ENCODE measurements around the gene ARMC3.
"Not testable (repeated sequence)": the region's sequence is repeated elsewhere in the genome, so short reads cannot be mapped to it uniquely, and the experiment has no call there.

The ARMC3 gene

GRCh38 chr10:22929053-22929452 lies 1.2 kb downstream of the ARMC3 start:
- DNase-seq: not testable (repeated sequence)

- peak; percentile 8 for DNase-seq
These were observed 4.1 kb downstream of the ARMC3 start for GRCh38 chr10:22931948-22932347.

DNA sequence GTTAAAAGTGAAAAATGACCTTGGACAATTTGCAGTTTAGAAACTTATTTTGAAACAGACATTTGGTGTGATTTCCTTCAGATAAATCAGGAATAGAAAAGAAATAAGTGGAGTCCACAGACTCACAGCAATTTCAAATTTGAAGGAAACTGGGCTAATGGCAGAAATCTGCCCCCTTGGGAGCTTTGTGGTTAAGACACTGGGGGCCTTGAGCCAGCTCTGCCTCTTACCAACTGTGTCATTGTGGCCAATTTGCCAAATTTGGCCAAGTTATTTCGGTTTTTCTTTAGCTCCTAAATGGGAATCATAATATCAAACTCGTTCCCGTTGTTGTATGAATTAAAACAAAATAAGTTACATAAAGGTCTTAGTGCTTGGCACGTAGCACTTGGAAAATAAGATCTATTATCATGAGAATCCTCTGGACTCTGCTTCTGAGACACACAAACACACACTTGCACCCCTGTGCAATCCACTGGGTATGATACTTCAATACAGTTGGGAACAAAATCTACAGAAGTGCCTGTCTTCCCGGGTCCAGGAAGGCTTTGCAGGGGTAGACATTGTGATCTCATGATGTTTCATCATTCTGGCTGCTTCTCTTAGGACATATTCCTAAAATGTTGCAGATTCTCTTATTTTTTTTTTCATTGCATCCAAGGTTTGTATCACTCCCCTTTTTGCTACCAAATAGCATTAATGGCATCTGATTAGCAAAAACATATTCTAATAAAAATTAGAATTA lies 4.9 kb downstream of the ARMC3 start:
- no peak for DNase-seq

DNA sequence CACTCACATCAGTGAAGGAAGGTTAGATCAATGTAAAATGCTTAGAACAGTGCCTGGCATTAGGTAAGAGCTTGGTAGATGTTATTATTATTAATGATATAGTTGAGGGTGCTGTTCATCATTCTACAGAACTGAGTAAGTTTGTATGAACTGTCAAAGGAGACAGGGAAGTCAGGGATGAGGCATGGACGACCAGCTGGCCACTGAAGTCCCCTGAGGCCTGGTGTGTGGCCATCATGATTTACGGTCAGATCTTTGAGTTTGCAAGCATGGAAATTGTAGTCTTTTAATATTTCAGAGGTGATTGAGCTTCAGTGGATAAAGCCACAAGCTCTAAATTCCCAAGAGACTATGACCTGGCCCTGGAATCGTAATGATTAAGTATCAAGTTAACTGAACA lies 6.9 kb downstream of the ARMC3 start:
- DNase-seq: no peak

DNA sequence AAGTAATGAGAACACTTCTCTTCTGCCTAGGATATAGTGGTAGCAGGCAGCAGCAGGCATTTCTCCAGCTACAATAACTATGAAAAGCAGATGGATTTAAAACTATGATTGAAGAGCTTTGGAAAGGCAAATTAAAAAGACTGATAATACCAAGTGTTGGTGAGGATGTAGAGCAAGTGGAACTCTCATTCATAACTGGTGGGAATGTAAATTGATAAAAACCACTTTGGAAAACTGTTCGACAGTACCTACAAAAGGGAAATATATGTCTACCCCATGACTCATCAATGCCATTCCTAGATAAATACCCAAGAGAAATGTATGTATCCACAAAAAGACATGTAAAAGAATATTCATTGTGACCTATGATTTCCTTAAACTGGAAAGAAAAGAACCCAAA lies 14.6 kb downstream of the ARMC3 start:
- DNase-seq: no peak

- DNase-seq: no peak
These were observed 18.3 kb downstream of the ARMC3 start for GRCh38 chr10:22945934-22946673.

DNA sequence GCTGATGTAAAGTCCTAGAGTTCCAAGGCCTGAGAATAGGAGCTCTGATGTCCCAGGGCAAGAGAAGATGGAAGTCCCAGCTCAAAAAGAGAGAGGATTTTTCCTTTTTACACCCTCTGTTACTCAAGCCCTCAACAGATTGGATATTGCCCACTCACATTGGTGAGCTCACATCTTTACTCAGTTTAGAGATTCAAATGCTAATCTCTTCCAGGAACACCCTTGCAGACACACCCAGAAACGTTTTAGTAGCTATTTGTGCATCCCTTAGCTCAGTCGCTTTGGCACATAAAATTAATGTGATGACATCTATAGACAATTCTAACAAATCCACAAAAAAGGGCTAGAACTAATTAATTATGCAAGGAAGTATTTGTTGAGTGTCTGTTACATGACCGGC lies 27.1 kb downstream of the ARMC3 start:
- no peak for DNase-seq

- peak; percentile 53 for DNase-seq
These were observed 30.5 kb downstream of the ARMC3 start for GRCh38 chr10:22958338-22958737.

GRCh38 chr10:22959292-22959691 lies 31.4 kb downstream of the ARMC3 start:
- DNase-seq: no peak

DNA sequence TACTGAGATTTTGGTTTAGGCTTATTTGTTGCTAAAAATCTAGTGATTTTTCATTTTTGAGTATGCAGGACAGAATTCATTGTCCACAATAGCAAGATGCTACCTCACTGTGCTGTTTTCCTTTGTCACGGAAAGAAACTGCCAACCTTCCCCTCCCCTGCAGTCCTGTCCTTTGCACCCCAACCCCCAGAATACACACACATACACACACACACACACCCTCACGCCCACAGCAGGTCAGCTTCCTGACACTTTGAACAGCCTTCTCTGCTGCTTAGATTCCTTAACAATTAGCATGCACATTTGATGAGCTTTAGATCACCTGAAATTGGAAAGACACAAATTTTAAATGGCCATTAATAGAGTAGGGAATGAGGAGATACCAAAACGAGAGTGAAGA lies 32.1 kb downstream of the ARMC3 start:
- no peak for DNase-seq

- no peak for DNase-seq
These were observed 35.0 kb downstream of the ARMC3 start for GRCh38 chr10:22962817-22963216.

DNA sequence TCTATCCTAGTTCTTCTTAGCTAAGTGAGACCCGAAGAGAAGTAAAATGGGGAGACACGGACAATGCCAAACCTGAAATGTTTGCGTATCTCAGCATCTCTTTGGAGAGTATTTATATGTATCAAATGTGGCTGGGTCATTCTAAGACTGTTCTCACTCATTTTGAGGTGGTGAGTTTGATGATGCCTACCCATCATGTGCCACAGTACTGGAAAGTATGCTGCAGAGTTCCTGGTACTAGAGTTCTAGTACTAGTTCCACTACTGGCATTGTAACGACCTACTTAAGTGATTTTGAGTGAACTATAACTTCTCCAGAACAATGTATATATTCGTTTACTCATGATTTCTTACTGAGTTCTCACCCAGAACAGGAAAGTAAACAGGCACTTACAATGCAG lies 41.9 kb downstream of the ARMC3 start:
- no peak for DNase-seq

GRCh38 chr10:22976534-22976933 lies 48.7 kb downstream of the ARMC3 start:
- no peak for DNase-seq

DNA sequence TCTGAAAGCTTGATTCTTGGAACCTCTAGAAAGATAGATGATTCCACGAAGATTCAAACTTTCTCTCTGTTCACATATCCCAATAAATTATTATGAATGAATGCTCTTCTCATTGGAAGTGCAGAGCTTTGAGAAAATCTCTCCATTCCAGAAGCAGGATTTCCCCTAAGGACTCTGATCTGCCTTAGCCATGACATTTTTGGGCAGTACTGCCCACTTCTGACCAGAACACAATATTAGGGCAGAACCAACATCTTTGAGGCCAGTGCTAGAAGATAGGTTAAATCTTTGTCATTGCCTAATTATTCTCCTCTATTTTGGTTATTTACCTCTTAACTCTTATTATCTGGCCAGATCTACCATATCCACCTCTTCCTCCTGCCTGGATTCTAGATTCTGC lies 49.9 kb downstream of the ARMC3 start:
- no peak for DNase-seq

DNA sequence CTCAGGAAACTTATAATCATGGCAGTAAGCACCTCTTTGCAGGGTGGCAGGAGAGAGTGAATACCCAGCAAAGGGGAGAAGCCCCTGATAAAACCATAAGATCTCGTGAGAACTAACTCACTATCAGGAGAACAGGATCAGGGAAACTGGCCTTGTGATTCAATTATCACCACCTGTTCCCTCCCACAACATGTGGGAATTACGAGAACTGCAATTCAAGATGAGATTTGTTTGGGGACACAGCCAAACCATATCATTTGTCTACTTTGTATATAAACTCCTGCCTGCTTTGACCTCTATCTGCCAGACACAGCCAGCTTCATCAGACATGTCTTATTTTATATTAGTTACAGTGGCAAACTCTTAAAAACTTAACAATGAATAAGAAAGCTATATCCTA lies 50.4 kb downstream of the ARMC3 start:
- DNase-seq: no peak

DNA sequence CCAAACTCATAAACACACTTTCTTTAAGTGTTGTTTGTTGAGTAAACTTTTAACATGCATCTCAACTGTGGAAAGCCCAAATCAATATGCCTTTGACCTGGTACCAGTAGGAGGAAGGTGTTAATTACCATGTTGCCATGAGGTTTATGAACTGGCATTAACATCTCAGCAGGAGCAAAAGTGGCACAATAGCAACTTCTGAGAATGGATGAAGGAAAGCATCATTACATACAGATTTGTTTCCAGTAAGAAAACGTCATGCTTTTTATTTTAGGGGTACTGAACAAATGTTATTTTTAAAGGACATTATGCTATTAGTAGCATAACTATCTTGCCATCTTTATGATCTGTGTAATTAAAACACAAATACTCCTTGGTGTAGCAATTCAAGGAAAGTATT lies 51.1 kb downstream of the ARMC3 start:
- no peak for DNase-seq

DNA sequence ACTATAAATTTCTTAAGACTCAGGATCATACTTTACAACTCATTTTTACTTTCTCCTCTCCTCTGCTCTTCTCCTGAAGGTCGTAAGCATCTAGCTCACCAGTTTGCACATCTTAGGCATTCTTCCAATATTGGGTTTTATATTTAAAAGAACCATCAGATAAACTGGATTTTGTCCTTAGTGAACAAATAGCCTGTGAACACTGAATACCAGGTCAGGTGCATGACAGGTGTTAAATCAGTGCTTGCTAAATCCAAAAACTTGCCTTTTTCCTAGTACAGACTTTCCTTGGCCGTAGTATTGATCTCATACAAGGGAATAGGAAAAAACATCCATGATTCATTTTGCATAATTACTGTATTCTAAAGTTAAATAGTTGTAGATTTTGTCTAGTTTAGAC lies 53.0 kb downstream of the ARMC3 start:
- no peak for DNase-seq

GRCh38 chr10:22984066-22984465 lies 56.2 kb downstream of the ARMC3 start:
- DNase-seq: no peak

DNA sequence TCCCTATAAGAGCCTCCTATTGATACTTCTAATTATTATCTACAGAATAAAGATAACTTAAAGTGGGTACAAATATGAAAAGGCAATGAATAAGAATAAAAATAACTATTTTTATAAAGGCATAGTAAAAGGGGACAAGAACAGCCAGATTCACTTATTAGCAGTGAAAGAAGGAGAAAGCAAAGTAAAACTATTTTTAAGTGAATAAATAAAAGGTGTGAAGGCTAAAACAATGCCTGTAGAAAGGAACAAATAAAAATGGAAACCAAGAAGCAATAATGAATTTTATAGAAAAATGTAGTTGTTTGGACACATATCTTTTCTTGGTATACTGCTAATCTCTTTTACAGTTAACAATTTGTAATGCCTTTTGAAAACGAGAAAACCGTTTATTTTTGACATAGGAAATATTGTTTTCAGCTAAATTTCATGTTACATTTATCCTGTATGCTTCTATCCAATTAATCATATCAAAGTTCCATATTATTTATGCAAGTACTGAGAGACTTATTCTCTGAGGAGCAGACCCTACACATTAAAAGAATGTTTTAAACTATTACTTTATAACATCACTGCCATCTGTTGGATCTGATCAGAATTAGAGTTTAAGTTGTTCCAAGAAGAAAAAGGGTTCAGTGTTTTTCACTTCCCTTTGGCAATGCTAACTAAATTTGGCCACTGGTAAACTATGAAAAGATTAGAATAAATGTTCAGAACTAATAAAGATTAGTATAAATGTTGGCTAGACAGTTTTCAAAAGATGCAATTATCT lies 59.1 kb downstream of the ARMC3 start:
- DNase-seq: no peak

GRCh38 chr10:22988581-22989360 lies 60.9 kb downstream of the ARMC3 start:
- DNase-seq: peak; percentile 26

GRCh38 chr10:22990443-22990842 lies 62.6 kb downstream of the ARMC3 start:
- DNase-seq: no peak

DNA sequence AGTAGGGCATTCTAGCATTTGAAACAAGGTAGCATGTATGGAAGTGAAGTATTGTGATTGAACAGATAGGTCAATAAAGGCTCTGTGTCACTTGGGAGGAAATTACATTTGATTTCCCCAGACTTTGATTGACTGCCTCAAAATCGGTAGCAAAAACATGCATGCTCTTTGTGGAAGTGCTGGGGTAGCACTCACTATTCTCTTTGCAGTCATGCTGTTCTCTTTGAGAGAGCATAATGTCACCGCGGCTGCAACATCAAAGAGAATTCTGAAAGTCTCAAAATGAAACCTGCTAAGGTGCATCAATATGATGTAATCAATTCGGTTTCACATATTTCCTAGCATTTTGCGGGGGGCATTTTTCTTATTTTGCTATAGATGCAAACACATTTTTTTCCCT lies 64.2 kb downstream of the ARMC3 start:
- no peak for DNase-seq

DNA sequence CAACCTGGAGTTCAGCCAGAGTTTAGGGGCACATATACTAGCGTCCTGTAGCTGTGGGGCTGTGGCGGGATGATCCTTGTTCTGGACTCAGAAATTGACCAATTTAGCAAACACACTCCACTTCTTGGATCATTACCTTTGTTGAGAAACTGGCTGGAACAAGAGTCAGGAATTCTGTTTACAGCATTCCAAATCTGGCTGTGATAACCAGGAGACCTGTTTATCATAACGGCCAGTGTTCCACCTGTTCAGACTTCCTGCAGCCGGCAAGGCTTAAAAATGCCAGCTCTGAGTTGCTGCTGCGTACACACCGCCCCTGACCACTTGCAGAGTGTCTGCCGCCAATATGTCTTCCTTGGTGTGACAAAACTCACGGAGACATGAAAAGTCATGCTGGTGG lies 64.8 kb downstream of the ARMC3 start:
- no peak for DNase-seq
